GM21786 (cell line): ENCODE data around the gene CNN2.
"Not testable (repeated sequence)": the region's sequence is repeated elsewhere in the genome, so short reads cannot be mapped to it uniquely, and the experiment has no call there.

Experiments
- ATAC-seq: cut with Tn5 transposase; IDR thresholded peaks from one replicate; pipeline ENCODE4 v1.9.1; 2021; ENCODE audit not compliant: unreplicated experiment

The CNN2 gene

GRCh38 chr19:1010586-1011510 is 15.6 kb upstream of the CNN2 start:
- ATAC-seq, result no peak

- no peak for ATAC-seq
Measured at GRCh38 chr19:1011831-1012333, 14.5 kb upstream of the CNN2 start.

GRCh38 chr19:1012334-1012733 is 14.1 kb upstream of the CNN2 start:
- ATAC-seq, result no peak

DNA sequence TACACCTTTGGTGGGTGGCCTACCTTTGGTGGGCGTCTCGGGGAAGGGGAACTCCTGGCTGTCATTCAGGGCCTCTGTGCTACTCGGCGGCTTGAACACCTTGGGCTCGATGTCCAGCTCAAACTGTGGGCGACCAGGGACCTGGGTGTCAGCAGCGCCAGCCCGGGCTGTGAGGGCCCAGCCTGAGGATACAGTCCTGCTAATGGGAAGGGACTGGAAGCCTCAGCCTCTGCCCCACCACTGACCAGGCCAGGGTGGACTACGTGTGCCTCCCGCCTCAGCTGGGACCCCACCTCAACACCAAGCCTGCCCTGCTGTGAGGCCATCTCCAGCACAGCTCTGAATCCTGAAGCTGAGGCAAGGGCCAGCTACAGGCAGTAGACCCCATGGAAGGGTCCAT is 13.2 kb upstream of the CNN2 start:
- ATAC-seq, result no peak

GRCh38 chr19:1014161-1015060 is 12.0 kb upstream of the CNN2 start:
- ATAC-seq, result no peak

DNA sequence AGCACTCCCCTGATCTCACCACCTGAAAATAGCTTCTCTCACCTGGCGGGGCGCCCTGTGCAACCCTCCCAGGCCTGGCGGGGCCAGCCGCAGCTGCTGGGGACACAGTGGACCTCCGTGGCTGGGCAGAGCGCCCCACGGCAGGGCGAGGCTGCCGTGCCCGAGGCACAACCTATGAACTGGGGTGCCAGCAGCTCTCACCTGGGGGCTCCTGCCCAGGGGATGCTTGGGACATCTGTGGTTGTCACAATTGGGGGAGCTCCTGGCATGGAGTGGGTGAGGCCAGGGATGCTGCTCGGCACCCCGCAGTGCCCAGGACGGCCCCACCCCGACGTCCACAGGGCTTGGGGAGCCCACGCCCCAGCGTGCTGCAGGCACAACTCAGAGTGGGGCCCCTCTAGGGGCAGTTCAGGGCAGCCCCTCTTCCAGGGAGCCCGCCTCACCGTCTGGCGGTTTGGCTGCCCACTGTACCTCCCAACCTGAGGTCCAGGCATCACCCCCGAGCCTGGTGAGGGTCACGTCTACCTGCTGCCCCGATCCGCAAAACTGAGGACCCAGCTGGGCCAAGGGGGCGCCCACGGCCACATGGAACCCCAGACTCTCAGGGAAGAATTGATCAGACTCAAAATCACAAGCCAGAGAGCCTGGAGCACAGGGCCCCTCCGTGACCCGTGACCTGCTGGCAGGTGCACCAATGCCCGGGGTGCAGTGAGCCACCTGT is 11.2 kb upstream of the CNN2 start:
- no peak for ATAC-seq

DNA sequence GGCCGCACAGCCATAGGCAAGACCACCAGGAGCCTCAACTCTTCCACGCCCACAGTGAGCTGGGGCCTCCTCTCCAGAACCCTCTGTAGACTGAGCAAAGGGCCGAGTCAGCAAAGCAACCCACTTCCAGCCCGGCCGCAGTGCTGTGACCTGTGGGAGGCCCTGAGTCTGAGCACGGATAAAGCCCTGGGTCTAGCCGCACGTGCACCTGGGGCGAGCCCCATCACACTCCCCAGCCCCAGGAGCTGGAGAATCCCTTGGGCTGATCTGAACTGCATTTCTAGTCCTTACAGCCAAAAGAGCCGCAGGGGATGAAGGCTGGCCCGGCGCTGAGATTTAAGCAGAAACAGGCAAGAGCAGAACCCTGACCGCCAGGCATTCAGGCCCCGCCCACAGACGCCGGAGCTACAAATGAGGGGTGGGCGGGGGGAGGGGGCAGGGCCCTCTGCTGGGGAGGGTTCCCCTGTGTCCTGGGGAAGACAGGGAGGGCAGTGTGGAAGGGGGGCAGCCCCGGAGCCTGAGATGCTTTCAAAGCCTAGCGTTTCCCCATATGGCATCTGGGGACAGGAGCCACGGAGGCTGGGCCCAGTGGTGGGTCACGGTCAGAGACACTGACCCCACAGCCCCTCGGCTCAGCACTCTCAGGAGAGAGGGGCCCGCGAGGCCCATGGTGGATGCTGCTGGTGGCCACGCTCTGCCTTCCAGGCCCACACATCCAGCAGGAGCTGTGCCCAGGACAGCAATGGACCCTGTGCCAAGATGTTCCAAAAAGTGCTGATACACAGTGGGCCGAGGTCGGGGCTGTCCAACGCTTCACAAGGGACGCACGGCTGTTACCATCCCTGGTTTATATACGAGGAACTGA is 10.4 kb upstream of the CNN2 start:
- ATAC-seq, result no peak

DNA sequence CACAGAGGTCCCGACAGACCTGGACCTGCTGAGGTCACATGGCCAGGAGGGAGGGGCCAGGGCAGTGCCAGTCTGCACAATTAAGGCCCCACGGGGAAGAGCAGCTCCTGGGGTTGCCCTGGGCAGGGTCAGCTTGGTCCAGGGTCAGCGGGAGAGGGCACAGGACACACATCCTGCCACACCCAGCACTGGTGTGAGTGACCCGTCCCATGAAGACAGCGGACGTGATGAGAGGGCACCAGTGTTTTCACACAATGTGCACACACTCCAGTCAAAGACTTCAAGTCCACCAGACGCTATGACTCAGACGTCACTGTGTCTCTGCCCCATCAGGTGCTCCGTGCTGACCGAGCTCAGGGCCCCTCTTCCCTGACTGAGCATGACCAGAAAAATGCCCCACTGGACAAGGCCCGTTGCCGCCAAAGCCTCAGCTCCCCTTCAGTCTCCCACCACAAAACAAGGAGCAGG is 9.7 kb upstream of the CNN2 start:
- no peak for ATAC-seq

DNA sequence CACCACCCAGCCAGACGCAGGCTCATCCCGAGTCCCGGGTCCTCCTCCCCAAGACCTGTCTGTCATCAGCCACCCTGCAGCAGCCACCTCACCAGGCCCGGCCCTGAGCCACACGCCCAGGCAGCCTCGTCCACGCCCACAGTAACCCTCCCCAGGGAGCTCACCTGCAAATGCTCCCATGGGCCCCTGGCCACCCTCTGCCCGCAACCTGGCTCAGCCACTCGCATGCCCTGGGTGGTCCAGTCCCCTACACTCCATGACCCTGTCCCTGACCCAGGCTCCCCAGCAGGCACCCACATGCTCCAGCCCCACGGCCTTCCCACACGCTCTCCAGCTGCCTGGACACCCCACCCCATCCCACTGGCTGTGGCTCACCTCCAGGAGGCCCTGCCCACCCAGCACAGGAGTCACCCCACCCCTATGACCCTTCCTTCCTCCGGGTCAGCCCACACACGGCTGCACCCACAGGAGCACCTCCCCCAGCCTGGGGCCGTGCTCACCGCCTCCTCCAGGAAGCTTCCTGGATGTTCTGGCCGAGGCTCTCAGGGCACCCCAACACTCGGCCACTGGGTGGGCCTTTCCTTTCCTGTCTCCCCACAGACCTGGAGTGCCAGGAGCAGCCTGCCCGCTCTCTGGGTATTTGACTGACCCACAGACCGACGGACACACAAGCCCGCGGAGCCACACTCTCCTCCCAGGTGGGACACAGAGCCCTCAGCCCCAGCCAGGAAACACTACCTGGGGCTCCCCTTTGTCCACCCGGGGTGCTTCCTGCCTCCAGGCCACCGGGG is 9.1 kb upstream of the CNN2 start:
- ATAC-seq, result no peak

- ATAC-seq, result no peak
Measured at GRCh38 chr19:1017906-1018305, 8.5 kb upstream of the CNN2 start.

- no peak for ATAC-seq
Measured at GRCh38 chr19:1018393-1018792, 8.0 kb upstream of the CNN2 start.

GRCh38 chr19:1018932-1019615 is 7.3 kb upstream of the CNN2 start:
- no peak for ATAC-seq

GRCh38 chr19:1019616-1019961 is 6.8 kb upstream of the CNN2 start:
- no peak for ATAC-seq

DNA sequence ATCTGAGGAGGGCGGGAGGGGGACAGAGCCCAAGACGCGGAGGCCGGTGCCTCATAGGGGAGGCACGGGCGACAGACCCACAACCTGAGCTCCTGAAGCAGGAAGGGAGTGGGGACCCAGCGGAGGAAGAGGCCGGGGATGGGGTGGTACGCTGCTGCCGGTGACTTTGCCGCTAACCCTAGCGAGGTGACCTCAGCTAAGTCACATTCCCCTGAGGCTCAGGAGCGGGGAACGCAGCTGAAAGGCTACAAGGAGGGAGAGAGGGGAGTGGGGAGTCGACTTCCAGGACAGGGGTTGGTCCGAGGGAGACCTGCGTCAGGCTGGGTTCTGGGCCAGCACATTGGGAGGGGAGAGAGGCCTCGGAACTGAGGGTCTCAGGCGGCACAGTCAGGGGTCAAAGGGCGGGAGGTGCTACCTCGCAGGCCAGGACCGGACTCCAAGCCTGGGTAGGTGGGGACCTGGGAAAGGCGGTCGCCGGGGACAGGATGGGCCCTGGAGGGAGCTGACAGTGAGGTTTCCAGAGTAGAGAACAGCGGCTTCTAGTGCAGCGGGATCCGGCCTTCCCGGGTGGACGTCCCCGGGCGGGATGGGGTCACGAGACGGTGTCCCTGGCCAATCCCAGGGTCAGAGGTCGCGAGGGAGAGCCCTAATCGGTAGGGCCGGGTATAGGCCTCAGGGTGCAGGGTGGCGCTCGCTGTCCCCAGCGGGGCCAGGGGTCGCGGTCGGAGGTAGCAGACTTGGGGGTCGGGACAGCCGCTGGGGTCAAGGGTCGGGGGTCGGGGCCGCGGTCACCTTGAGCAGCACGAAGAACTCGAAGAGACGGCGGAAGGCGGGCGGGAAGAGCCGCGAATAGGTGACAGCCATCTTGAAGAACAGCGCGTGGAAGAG is 6.2 kb upstream of the CNN2 start:
- ATAC-seq, result no peak

- peak; percentile 75 for ATAC-seq
Measured at GRCh38 chr19:1020868-1021425, 5.5 kb upstream of the CNN2 start, which contains the start of gene TMEM259. TMEM259 (minus strand) TSS chr19:1021123; CDS start chr19:1020996, 127 bp downstream.

DNA sequence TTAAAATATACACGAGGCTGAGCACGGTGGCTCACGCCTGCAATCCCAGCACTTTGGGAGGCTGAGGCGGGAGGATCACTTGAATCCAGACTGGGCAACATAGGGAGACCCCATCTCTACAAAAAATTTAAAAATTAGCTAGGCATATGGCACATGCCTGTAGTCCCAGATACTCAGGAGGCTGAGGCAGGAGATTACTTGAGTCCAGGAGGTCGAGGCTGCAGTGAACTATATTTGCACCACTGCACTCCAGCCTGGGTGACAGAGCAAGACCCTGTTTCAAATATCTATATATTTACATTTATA is 2.6 kb upstream of the CNN2 start:
- not testable (repeated sequence) for ATAC-seq

GRCh38 chr19:1025080-1025479 is 1.3 kb upstream of the CNN2 start:
- not testable (repeated sequence) for ATAC-seq
